K562 (cell line): Measurements from ENCODE around the gene TBXA2R. TPM values are rescaled to one million over a fixed set of nuclear protein-coding genes. Genes with fewer than 3 reads are reported as not detected.

ENCODE experiments used
- ATAC-seq: fragments of 200-7000 bp; cut with Tn5 transposase; 3 replicates; pipeline ENCODE4 v1.9.1; 2020; ENCODE audit warnings: moderate library complexity
- BruUV-seq: library from RNA; stranded (reverse); fragments of 400-500 nt; replicated peaks from 2 replicates; lab custom pipeline; 2021; lab: Mats Ljungman, UMichigan
- CTCF ChIA-PET: fragments of 300-600 bp; formaldehyde crosslinking; extraction: SDS; loops from one replicate; lab custom pipeline; 2021; ENCODE audit warnings: low intra/inter-chr PET ratio; lab: Yijun Ruan, JAX
- POLR2A ChIA-PET: fragments of 300-600, 350-650 bp; sonication (Branson Sonifier 250); formaldehyde crosslinking; extraction: SDS; loops from one replicate; lab custom pipeline; 2021; ENCODE audit warnings: antibody characterized with exemption, inconsistent platforms; lab: Yijun Ruan, JAX
- DNase-seq, 4 experiments: peaks; one replicate each; pipeline versions ENCODE4 v3.0.0 to v3.0.0-alpha.2; 2011 to 2018; ENCODE audit warnings: low spot score in 3 of 4, mixed read lengths in 3 of 4; ENCODE audit errors: extremely low read depth in 1 of 4
- FAIRE-seq: peaks from 2 replicates; lab custom pipeline; 2011; peaks lifted over from hg19 to GRCh38; lab: Jason Lieb, UNC
- H2AFZ ChIP-seq: 2 replicates; pipeline ENCODE4 v1.6.0; 2011; ENCODE audit warnings: low read depth, low read length, control low read depth, inconsistent platforms
- H3K27ac ChIP-seq: fragments of 200-600 bp; 3 replicates; pipeline ENCODE4 v1.8.0; 2011; ENCODE audit warnings: low read depth, mild to moderate bottlenecking, control low read depth, inconsistent platforms, low read length, moderate library complexity, mixed read lengths; ENCODE audit errors: extremely low read depth
- H3K27me3 ChIP-seq, 2 experiments: fragments of 300-600 bp in 1 of 2; 2 replicates in 1 of 2; 3 replicates in 1 of 2; pipeline versions ENCODE4 v1.6.0 to v1.8.0; 2011; ENCODE audit warnings: inconsistent platforms in 2 of 2, low read length in 2 of 2, mild to moderate bottlenecking in 1 of 2, mixed read lengths in 1 of 2, moderate library complexity in 1 of 2; ENCODE audit not compliant: control insufficient read depth in 2 of 2, insufficient read depth in 2 of 2
- H3K36me3 ChIP-seq: fragments of 300-600 bp; 3 replicates; pipeline ENCODE4 v1.8.0; 2011; ENCODE audit warnings: mild to moderate bottlenecking, low read length, inconsistent platforms; ENCODE audit not compliant: control insufficient read depth, insufficient read depth
- H3K4me1 ChIP-seq, 2 experiments: fragments of 200-600 bp in 1 of 2; replicated peaks in 1 of 2; 2 replicates in 1 of 2; 3 replicates in 1 of 2; pipeline versions ENCODE4 v1.5.1 to v1.8.0; 2011; ENCODE audit warnings: inconsistent platforms in 2 of 2, low read length in 2 of 2, mild to moderate bottlenecking in 1 of 2, mixed read lengths in 1 of 2, moderate library complexity in 1 of 2; ENCODE audit not compliant: control insufficient read depth in 2 of 2, insufficient read depth in 2 of 2
- H3K4me2 ChIP-seq: 2 replicates; pipeline ENCODE4 v1.6.1; 2011; ENCODE audit warnings: low read length, control low read depth, inconsistent platforms, mixed read lengths; ENCODE audit not compliant: insufficient read depth
- H3K4me3 ChIP-seq: fragments of 200-600 bp; sonication (generic), shearing (Covaris generic); 2 replicates; pipeline ENCODE4 v1.5.1; 2016; ENCODE audit warnings: control low read depth, inconsistent platforms
- H3K79me2 ChIP-seq: fragments of 200-600 bp; 3 replicates; pipeline ENCODE4 v1.8.0; 2011; ENCODE audit warnings: low read length, inconsistent platforms; ENCODE audit not compliant: control insufficient read depth, insufficient read depth
- H3K9ac ChIP-seq, 2 experiments: 2 replicates each; pipeline versions ENCODE4 v1.6.0 to v1.6.1; 2011; ENCODE audit warnings: low read depth in 2 of 2, low read length in 2 of 2, control low read depth in 1 of 2, inconsistent platforms in 1 of 2, mild to moderate bottlenecking in 1 of 2, mixed read lengths in 1 of 2; ENCODE audit not compliant: insufficient read depth in 1 of 2
- H3K9me1 ChIP-seq: one replicate; pipeline ENCODE4 v1.6.0; 2011; ENCODE audit warnings: inconsistent platforms, mild to moderate bottlenecking, low read length, moderate library complexity; ENCODE audit not compliant: control insufficient read depth, insufficient read depth
- H3K9me3 ChIP-seq: replicated peaks from 2 replicates; pipeline ENCODE4 v1.5.1; 2011; ENCODE audit warnings: low read depth, low read length, inconsistent platforms; ENCODE audit not compliant: control insufficient read depth, insufficient read depth
- H4K20me1 ChIP-seq: replicated peaks from 2 replicates; pipeline ENCODE4 v1.6.1; 2011; ENCODE audit warnings: low read length, inconsistent platforms, mixed read lengths; ENCODE audit not compliant: control insufficient read depth, insufficient read depth
- BCOR ChIP-seq: fragments of 450-650 bp; IDR thresholded peaks from 2 replicates; pipeline ENCODE4 v1.6.1; 2016
- GABPB1 ChIP-seq: sonication (generic); formaldehyde crosslinking; IDR thresholded peaks from 2 replicates; pipeline ENCODE4 v1.8.0; 2022; ENCODE audit warnings: mild to moderate bottlenecking, missing genetic modification reagents
- KDM1A ChIP-seq, 2 experiments: fragments of 450-650 bp; IDR thresholded peaks; 2 replicates each; pipeline ENCODE4 v1.6.1; 2016; ENCODE audit warnings: mild to moderate bottlenecking in 2 of 2
- KLF10 ChIP-seq: fragments of 250-450 bp; sonication (Bioruptor Pico); IDR thresholded peaks from 2 replicates; pipeline ENCODE4 v1.6.1; 2021; ENCODE audit warnings: matching md5 sums
- MAZ ChIP-seq, 2 experiments: fragments of 450-650 bp in 1 of 2; sonication (generic) in 1 of 2; formaldehyde crosslinking; IDR thresholded peaks in 1 of 2; conservative IDR thresholded peaks in 1 of 2; 2 replicates each; pipeline versions ENCODE4 v1.4.0 to v1.5.0; 2020; ENCODE audit warnings: mild to moderate bottlenecking in 1 of 2, missing genetic modification reagents in 1 of 2
- PCBP1 ChIP-seq: fragments of 200-400 bp; formaldehyde crosslinking; IDR thresholded peaks from 2 replicates; pipeline ENCODE4 v1.6.1; 2018; ENCODE audit warnings: mild to moderate bottlenecking, low read depth, low read length; ENCODE audit not compliant: poor library complexity, severe bottlenecking
- POLR2G ChIP-seq: fragments of 200-400 bp; formaldehyde crosslinking; IDR thresholded peaks from 2 replicates; pipeline ENCODE4 v1.6.1; 2017; ENCODE audit warnings: low read depth, mild to moderate bottlenecking, antibody characterized with exemption, low read length, moderate library complexity
- ZFP36 ChIP-seq: fragments of 150-350 bp; IDR thresholded peaks from 2 replicates; pipeline ENCODE4 v1.6.1; 2018; ENCODE audit warnings: low read length, low read depth; ENCODE audit not compliant: partially characterized antibody
- ZFX ChIP-seq: sonication (generic); formaldehyde crosslinking; IDR thresholded peaks from 2 replicates; pipeline ENCODE4 v1.8.0; 2022; ENCODE audit warnings: mild to moderate bottlenecking, missing genetic modification reagents, moderate library complexity
- WGBS: fragments of 100-300 bp; shearing (Covaris generic); methylation state at CpG from one replicate; pipeline ENCODE4 v1.1.6; 2016; ENCODE audit warnings: low coverage, mixed read lengths; ENCODE audit not compliant: insufficient coverage; ENCODE audit errors: missing lambda C conversion rate; 5-methylcytosine and 5-hydroxymethylcytosine counted together
- in situ Hi-C: fragments of 300-500 bp; cut with MboI; formaldehyde crosslinking; loops from 4 replicates; pipeline ENCODE4 v1.15.0; 2018; ENCODE audit warnings: inconsistent platforms, mixed read lengths
- intact Hi-C: fragments of 100-400 bp; cut with micrococcal nuclease; formaldehyde crosslinking; loops from 2 replicates; pipeline ENCODE4 v1.14.2; 2022
- polyA plus RNA-seq, 8 experiments: library from polyadenylated mRNA; depleted of rRNA in 4 of 8; stranded (reverse) in 5 of 8; unstranded in 3 of 8; fragments of >200 nt; fragmentation: Nextera tagmentation in 2 of 8; fragmentation: Illumina TruSeq in 1 of 8; extraction: Ambion mirVana in 2 of 8; extraction: Trizol in 1 of 8; gene quantifications; 2 replicates each; pipeline versions ENCODE4 v1.2.1 to v1.2.3, GENCODE V29; 2011 to 2014; ENCODE audit warnings: inconsistent platforms in 1 of 8, missing spikeins in 1 of 8
- total RNA-seq, 7 experiments: library from RNA; depleted of rRNA in 6 of 7; stranded (reverse); fragments of >200 nt in 6 of 7; fragmentation: Illumina TruSeq in 2 of 7; extraction: Trizol in 2 of 7; gene quantifications; 2 replicates each; pipeline versions ENCODE4 v1.2.1 to v1.2.3, GENCODE V29; 2011 to 2021; ENCODE audit warnings: low replicate concordance in 1 of 7
- TF ChIP-seq, protein P1 (sequence below), 3 experiments: IDR thresholded peaks in 2 of 3; conservative IDR thresholded peaks in 1 of 3; 2 replicates each; pipeline ENCODE4 v1.5.1; 2011 to 2012; ENCODE audit warnings: low read length in 3 of 3, mild to moderate bottlenecking in 3 of 3, control low read depth in 2 of 3, improper control_type of control experiment in 1 of 3, inconsistent platforms in 1 of 3, low read depth in 1 of 3, mixed read lengths in 1 of 3, moderate library complexity in 1 of 3; ENCODE audit not compliant: insufficient read depth in 2 of 3
- TF ChIP-seq, protein P2 (sequence below): fragments of 450-650 bp; IDR thresholded peaks from 2 replicates; pipeline ENCODE4 v1.7.1; 2018; ENCODE audit warnings: mild to moderate bottlenecking, low read depth; ENCODE audit not compliant: partially characterized antibody

TBXA2R gene
- total and polyA plus RNA-seq, 9 of the 15 experiments (the other 6 are each of a cell fraction or from before 2014, with no cell fraction given): 1.5 to 24.0 (median 2.8) TPM

DNA sequence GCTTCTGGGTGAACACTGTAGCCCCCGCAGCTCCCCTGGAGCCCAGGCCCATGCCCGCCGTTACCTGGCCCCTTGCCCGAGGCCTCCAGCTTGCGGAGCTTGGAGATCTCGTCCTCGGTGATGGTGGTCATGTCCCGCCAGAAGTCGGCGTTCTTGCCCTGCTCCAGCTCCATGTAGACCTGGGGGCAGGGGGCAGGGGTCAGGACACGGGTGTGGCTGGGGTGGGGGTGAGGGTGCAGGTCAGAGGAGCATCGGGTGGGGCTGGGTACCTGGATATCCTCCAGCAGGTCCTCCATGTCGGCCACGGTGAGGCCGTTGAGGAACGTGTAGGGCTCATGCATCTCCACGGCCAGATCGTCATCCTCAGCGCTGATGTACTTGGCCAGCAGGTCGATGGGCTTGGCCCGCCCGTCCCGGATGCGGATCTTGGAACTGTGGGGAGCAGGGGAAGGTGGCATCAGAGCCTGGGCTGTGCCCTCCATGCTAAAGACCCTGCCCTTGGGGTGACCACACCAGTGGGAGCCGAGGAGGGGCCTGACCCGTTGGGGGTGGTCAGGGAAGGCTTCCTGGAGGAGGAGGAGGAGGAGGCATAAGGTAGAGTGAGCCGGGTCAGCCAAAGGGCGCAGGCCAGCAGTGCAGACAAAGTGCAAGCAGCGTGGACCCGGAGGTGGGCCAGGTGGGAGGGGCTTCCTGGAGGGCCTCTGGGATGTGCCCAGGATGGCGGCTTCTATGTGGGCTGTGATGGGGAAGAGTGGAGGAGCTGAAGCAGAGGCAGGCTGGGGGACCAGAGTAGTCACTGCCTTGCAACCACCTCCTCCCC, 12.3 kb upstream of the TBXA2R start:
- H3K9me3 ChIP-seq: no peaks in the 10 kb centered on the region
- DNase-seq (peak in 1 of 4 experiments; percentile 23), ATAC-seq (no peak; the same call in 2 of the 3 replicates), FAIRE-seq (no peak)
- intact Hi-C loops (loop anchor here (1.0 kb wide), 1 partner anchor 33 kb away; no protein-coding TSS in a partner anchor), in situ Hi-C loops (no loop called here)
- POLR2A ChIA-PET: interaction anchor here (0.6 to 1.1 kb wide), 2 partner anchors 15 to 271 kb away, joined by 3 read pairs; no protein-coding TSS in a partner anchor
- no peak overlapping the region for H3K27ac ChIP-seq
- no peak overlapping the region for H3K4me3 ChIP-seq
- H3K4me2 ChIP-seq: no peak overlapping the region
- WGBS: 74% methylated on average over 13 of the region's 31 CpGs
- no peaks in the 10 kb centered on the region for H4K20me1 ChIP-seq
- BruUV-seq: no TSS peak
- peaks cover 2% of the 10 kb centered on the region; the same call in 1 of the 3 replicates for H3K79me2 ChIP-seq
- peaks cover 4 to 74% of the 10 kb centered on the region in 2 experiments for H3K4me1 ChIP-seq
- TF ChIP-seq KDM1A (IDR thresholded peaks at IDR 0.05) (peak in 1 of 2 experiments; percentile 21; a peak in 1 of 4 replicates), POLR2G (peak; percentile 41; the same call in 1 of the 2 replicates), GABPB1 (0 out of 2 replicates have a peak, but pooled peaks have one; percentile 1), MAZ (CRISPR knock-in tag; conservative IDR thresholded peaks at IDR 0.05 in 1 of 2, IDR thresholded peaks at IDR 0.05 in 1 of 2) (0 out of 4 replicates have a peak, but pooled peaks of 1 of the 2 experiments have one; percentile 5), ZFP36 (peak; percentile 94), ZFX (CRISPR knock-in tag) (peak; percentile 10; the same call in 1 of the 2 replicates), KLF10 (CRISPR knock-in tag) (no peak), PCBP1 (peak; percentile 43), BCOR (peak; percentile 57)
- TF ChIP-seq, protein P1, sequence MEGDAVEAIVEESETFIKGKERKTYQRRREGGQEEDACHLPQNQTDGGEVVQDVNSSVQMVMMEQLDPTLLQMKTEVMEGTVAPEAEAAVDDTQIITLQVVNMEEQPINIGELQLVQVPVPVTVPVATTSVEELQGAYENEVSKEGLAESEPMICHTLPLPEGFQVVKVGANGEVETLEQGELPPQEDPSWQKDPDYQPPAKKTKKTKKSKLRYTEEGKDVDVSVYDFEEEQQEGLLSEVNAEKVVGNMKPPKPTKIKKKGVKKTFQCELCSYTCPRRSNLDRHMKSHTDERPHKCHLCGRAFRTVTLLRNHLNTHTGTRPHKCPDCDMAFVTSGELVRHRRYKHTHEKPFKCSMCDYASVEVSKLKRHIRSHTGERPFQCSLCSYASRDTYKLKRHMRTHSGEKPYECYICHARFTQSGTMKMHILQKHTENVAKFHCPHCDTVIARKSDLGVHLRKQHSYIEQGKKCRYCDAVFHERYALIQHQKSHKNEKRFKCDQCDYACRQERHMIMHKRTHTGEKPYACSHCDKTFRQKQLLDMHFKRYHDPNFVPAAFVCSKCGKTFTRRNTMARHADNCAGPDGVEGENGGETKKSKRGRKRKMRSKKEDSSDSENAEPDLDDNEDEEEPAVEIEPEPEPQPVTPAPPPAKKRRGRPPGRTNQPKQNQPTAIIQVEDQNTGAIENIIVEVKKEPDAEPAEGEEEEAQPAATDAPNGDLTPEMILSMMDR (IDR thresholded peaks at IDR 0.05 in 2 of 3, conservative IDR thresholded peaks at IDR 0.05 in 1 of 3; ENCODE audit: insufficient read depth in 2 of 3, low read depth in 1 of 3, low read length in 3 of 3): 0 out of 6 replicates have a peak, but pooled peaks of 1 of the 3 experiments have one; percentile 3
- TF ChIP-seq, protein P2, sequence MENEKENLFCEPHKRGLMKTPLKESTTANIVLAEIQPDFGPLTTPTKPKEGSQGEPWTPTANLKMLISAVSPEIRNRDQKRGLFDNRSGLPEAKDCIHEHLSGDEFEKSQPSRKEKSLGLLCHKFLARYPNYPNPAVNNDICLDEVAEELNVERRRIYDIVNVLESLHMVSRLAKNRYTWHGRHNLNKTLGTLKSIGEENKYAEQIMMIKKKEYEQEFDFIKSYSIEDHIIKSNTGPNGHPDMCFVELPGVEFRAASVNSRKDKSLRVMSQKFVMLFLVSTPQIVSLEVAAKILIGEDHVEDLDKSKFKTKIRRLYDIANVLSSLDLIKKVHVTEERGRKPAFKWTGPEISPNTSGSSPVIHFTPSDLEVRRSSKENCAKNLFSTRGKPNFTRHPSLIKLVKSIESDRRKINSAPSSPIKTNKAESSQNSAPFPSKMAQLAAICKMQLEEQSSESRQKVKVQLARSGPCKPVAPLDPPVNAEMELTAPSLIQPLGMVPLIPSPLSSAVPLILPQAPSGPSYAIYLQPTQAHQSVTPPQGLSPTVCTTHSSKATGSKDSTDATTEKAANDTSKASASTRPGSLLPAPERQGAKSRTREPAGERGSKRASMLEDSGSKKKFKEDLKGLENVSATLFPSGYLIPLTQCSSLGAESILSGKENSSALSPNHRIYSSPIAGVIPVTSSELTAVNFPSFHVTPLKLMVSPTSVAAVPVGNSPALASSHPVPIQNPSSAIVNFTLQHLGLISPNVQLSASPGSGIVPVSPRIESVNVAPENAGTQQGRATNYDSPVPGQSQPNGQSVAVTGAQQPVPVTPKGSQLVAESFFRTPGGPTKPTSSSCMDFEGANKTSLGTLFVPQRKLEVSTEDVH: no peak
- peaks cover 77% of the 10 kb centered on the region; the same call in 1 of the 3 replicates for H3K36me3 ChIP-seq
- H3K27me3 ChIP-seq: no peaks in the 10 kb centered on the region
- H3K9ac ChIP-seq: no peak overlapping the region
- H3K9me1 ChIP-seq: no peaks in the 10 kb centered on the region
- CTCF ChIA-PET: interaction anchor here (1.1 to 2.9 kb wide), 2 partner anchors 74 to 76 kb away, joined by 5 to 19 read pairs; no protein-coding TSS in a partner anchor
- H2AFZ ChIP-seq: no peak overlapping the region
